Subcutaneous abdominal adipose tissue (tissue), 5 donors: ENCODE measurements around the gene HPN.
A peak's percentile ranks its signal among the peaks of the same experiment; 100 is the strongest.
"Not testable (repeated sequence)": the region's sequence is repeated elsewhere in the genome, so short reads cannot be mapped to it uniquely, and the experiment has no call there.

Experiments used
- H3K27ac ChIP-seq: one replicate; pipeline ENCODE4 v1.7.0; 2013; ENCODE audit warnings: low read depth, mild to moderate bottlenecking, inconsistent platforms, low read length, moderate library complexity
- H3K27me3 ChIP-seq, 5 donors: one replicate each; pipeline ENCODE4 v1.7.0; 2013; ENCODE audit warnings: low read length in 5 of 5, inconsistent platforms in 1 of 5; ENCODE audit not compliant: control insufficient read depth in 5 of 5, insufficient read depth in 4 of 5
- H3K36me3 ChIP-seq, 5 donors: one replicate each; pipeline ENCODE4 v1.7.0; 2013; ENCODE audit warnings: low read length in 5 of 5; ENCODE audit not compliant: control insufficient read depth in 5 of 5, insufficient read depth in 5 of 5
- H3K4me1 ChIP-seq, 5 donors: one replicate each; pipeline ENCODE4 v1.7.0; 2013; ENCODE audit warnings: low read length in 5 of 5, mild to moderate bottlenecking in 3 of 5, moderate library complexity in 1 of 5; ENCODE audit not compliant: control insufficient read depth in 5 of 5, insufficient read depth in 5 of 5
- H3K4me3 ChIP-seq, 5 donors: one replicate each; pipeline ENCODE4 v1.7.0; 2013; ENCODE audit warnings: low read length in 5 of 5, low read depth in 1 of 5
- H3K9ac ChIP-seq, 5 donors: one replicate each; pipeline ENCODE4 v1.7.0; 2013; ENCODE audit warnings: low read length in 5 of 5, mild to moderate bottlenecking in 4 of 5, moderate library complexity in 3 of 5
- H3K9me3 ChIP-seq, 5 donors: one replicate each; pipeline ENCODE4 v1.7.0; 2013; ENCODE audit warnings: low read length in 5 of 5; ENCODE audit not compliant: control insufficient read depth in 5 of 5
- donor health status: healthy.
- donor health status: healthy.
- donor health status: healthy.
- donor health status: healthy.
- donor health status: healthy.

Gene HPN

DNA sequence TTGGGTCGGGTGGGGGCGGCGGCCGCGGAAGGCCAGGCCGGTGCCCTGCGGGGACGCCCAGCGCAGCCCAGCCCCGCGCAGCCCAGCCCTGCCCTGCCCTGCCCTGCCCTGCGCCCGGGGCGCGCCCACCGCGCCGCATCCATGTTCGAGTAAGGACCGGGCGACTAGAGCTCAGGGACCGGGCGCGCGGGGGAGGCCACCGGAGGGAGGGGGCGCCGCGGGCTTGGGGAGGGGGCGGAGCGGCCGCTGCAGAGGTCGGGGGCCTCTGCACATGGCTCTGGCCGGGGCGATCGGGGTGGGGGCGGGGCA, 41.2 kb upstream of the HPN start:
- peak overlapping the region in 3 of 5 donors; percentile 74 to 86 (median 80) for H3K4me3 ChIP-seq
- peak overlapping the region in 2 of 5 donors; percentile 83 for H3K9ac ChIP-seq
- no peaks in the 10 kb centered on the region for H3K9me3 ChIP-seq
- H3K27me3 ChIP-seq: no peaks in the 10 kb centered on the region
- peaks cover 0 to 9% (median 7%) of the 10 kb centered on the region in 5 donors for H3K36me3 ChIP-seq
- peaks cover 12 to 78% (median 47%) of the 10 kb centered on the region in 5 donors for H3K4me1 ChIP-seq
- H3K27ac ChIP-seq: peak overlapping the region; percentile 84

- peak overlapping the region; percentile 83 to 88 (median 87) for H3K9ac ChIP-seq
- no peaks in the 10 kb centered on the region for H3K9me3 ChIP-seq
- H3K27me3 ChIP-seq: no peaks in the 10 kb centered on the region
- H3K36me3 ChIP-seq: peaks cover 0 to 14% (median 13%) of the 10 kb centered on the region in 5 donors
- peak overlapping the region; percentile 74 to 94 (median 84) for H3K4me3 ChIP-seq
- peaks cover 12 to 72% (median 47%) of the 10 kb centered on the region in 5 donors for H3K4me1 ChIP-seq
- peak overlapping the region; percentile 84 for H3K27ac ChIP-seq
Observed at GRCh38 chr19:35000647-35001501, 40.6 kb upstream of the HPN start.

- no peak overlapping the region for H3K27ac ChIP-seq
Observed at GRCh38 chr19:35002037-35002535, 39.4 kb upstream of the HPN start.

DNA sequence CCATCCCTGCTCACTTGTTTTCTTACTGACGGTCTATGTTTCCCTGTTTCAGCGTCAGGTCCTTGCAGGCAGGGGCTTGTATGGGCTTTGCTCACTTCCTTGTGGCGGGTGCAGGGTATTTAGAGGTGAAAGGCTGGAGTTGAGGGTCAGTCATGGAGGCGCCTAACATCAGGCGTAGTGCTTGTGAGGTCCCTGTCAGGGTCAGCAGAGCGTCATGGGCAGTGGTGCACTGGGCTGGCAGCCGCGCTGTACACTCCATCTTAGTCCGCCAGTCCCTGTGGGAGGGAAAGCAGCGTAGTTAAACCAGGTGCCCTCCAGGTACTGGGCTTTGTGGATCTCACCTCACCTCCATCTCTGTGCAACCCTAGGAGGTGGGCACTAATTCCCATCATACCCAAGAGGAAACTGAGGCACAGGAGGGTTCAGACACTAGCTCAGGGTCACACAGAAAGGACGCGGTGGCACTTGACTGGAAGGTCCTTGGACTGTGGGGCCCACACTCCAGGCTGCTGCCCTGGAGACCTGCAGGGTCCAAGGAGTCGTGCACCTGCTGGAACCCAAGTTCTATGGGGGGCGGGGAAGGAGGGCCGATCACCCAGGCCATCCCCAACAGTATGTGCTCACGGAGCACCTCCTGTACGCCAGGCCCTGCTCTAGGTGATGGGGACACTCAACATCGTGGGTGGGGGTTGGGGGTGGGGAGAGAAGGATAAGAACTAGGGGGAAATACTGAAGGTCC, 36.8 kb upstream of the HPN start:
- no peak overlapping the region for H3K27ac ChIP-seq
- H3K4me1 ChIP-seq: peaks cover 9 to 52% (median 35%) of the 10 kb centered on the region in 5 donors
- no peak overlapping the region for H3K4me3 ChIP-seq
- no peaks in the 10 kb centered on the region for H3K9me3 ChIP-seq
- no peak overlapping the region for H3K9ac ChIP-seq
- no peaks in the 10 kb centered on the region for H3K27me3 ChIP-seq
- peaks cover 0 to 32% (median 27%) of the 10 kb centered on the region in 5 donors for H3K36me3 ChIP-seq

More at GRCh38 chr19:35002037-35002535, 39.4 kb upstream of the HPN start:
- Histone ChIP-seq H3K4me1 (peaks cover 12 to 66% (median 44%) of the 10 kb centered on the region in 5 donors), H3K27me3 (no peaks in the 10 kb centered on the region), H3K9ac (peak overlapping the region in 3 of 5 donors; percentile 5 to 65 (median 51)), H3K36me3 (peaks cover 0 to 26% (median 19%) of the 10 kb centered on the region in 5 donors), H3K9me3 (no peaks in the 10 kb centered on the region), H3K4me3 (peak overlapping the region in 4 of 5 donors; percentile 40 to 94 (median 77))

DNA sequence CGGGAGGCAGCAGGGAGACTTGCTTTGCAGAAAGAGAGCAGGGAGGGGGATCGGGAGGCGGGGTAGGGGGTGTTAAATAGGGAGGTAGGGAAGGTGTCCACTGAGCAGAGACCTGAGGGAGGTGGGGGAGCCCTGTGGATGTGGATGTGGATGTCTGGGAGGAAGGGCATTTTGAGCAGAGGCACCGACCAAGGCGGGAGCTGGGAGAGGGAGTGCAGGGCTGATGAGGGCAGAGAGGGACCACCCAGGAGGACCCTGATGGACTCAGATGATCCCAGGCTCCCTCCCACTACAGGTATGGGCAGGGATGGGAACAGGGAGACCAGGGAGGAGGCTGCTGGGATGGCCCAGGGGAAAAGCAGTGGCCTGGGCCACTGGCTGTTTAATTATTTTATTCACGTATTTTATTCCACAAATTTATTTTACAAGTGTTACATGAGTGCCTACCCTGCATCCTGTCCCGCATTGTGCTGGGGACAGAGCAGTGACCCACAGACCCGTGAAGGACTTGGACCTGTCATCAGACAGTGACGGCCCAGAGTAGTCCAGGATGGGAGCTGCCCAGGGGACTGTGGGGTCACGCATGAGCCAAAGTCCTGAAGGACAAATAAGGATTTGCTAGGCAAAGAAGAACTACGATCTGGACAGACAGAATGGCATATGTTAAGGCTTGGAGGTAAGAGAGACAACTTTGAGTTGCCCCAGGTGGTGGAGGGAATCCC, 36.1 kb upstream of the HPN start:
- Histone ChIP-seq H3K9me3 (no peaks in the 10 kb centered on the region), H3K4me3 (no peak overlapping the region), H3K27me3 (no peaks in the 10 kb centered on the region), H3K27ac (no peak overlapping the region), H3K36me3 (peaks cover 0 to 39% (median 34%) of the 10 kb centered on the region in 5 donors), H3K4me1 (peaks cover 9 to 51% (median 33%) of the 10 kb centered on the region in 5 donors), H3K9ac (no peak overlapping the region)

DNA sequence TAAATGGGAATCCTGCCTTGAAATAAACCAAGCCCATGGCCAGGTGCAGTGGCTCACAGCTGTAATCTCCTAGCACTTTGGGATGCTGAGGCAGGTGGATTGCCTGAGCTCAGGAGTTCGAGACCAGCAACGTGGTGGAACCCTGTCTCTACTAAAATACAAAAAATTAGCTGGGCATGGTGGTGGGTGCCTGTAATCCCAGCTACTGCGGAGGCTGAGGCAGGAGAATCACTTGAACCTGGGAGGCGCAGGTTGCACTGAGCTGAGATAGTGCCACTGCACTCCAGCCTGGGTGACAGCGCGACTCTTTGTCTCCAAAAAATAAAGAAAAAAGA, 35.5 kb upstream of the HPN start:
- not testable (repeated sequence) for H3K4me3 ChIP-seq, H3K27me3 ChIP-seq, H3K9ac ChIP-seq, H3K27ac ChIP-seq, H3K9me3 ChIP-seq
- Histone ChIP-seq H3K4me1 (peaks cover 8 to 49% (median 29%) of the 10 kb centered on the region in 5 donors), H3K36me3 (peaks cover 0 to 45% (median 38%) of the 10 kb centered on the region in 5 donors)

DNA sequence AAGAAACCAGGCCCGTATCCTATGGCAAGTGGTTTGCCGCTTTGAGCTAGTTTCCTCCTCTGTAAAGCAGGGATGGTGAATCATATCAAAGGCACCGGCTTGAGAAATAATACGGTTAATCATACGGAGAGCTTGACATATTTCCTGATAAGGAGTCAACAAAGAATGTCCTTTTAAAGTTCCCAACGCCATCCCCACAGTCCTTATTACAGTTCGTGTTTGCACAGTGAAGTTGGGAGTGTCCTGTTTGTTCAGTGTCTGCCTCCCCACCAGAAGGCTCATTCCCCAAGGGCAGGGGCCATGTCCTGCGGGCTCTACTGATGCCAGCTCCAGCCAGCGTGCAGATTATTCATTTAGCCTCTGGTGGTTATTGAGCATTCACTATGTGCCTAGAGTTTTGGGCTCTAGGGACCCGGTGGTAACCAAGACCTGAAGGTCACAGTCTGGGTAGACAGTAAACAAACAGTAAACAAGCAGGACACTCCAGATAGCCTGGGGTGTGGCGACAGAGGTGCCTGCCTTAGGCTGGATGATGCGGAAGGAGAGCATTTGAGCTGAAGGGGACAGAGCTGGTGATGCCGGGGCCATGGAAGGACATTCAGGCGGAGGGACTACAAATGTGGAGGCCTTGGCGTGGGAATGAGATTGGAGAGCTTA, 35.1 kb upstream of the HPN start:
- no peaks in the 10 kb centered on the region for H3K9me3 ChIP-seq
- no peak overlapping the region for H3K9ac ChIP-seq
- no peaks in the 10 kb centered on the region for H3K27me3 ChIP-seq
- no peak overlapping the region for H3K27ac ChIP-seq
- peaks cover 0 to 50% (median 43%) of the 10 kb centered on the region in 5 donors for H3K36me3 ChIP-seq
- H3K4me3 ChIP-seq: no peak overlapping the region
- H3K4me1 ChIP-seq: peaks cover 6 to 47% (median 24%) of the 10 kb centered on the region in 5 donors

DNA sequence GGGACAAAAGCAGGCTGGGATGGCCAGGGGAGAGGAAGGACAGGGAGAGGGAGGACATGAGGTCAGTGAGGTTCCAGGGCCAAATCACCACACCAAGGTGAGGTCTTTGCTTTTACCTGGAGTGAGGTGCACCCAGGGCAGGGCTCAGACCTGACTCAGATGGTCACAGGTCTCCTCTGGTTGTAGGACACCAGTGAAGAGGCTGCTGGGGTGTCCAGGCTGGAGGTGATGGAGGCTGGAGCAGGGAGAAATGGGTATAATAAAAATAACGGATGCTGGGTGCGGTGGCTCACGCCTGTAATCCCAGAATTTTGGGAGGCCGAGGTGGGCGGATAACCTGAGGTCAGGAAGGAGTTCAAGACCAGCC, 34.5 kb upstream of the HPN start:
- H3K9me3 ChIP-seq: no peaks in the 10 kb centered on the region
- H3K4me3 ChIP-seq: no peak overlapping the region
- H3K27me3 ChIP-seq: no peaks in the 10 kb centered on the region
- peaks cover 0 to 54% (median 46%) of the 10 kb centered on the region in 5 donors for H3K36me3 ChIP-seq
- no peak overlapping the region for H3K27ac ChIP-seq
- H3K9ac ChIP-seq: no peak overlapping the region
- peaks cover 3 to 47% (median 19%) of the 10 kb centered on the region in 5 donors for H3K4me1 ChIP-seq

- not testable (repeated sequence) for H3K27ac ChIP-seq, H3K4me3 ChIP-seq, H3K9me3 ChIP-seq, H3K9ac ChIP-seq, H3K27me3 ChIP-seq
- H3K36me3 ChIP-seq: peaks cover 0 to 56% (median 48%) of the 10 kb centered on the region in 5 donors
- peaks cover 0 to 48% (median 19%) of the 10 kb centered on the region in 5 donors for H3K4me1 ChIP-seq
Observed at GRCh38 chr19:35007427-35007826, 34.1 kb upstream of the HPN start.
